Activated gamma-delta T cell treated with anti-CD3 and anti-CD28 coated beads, Interleukin-2, amount 50 U/mL, for 16 hours (primary cell): Measurements from ENCODE around the gene UBE2V1.

Source experiments
- DNase-seq: peaks from one replicate; pipeline ENCODE4 v3.0.0-alpha.2; 2020; ENCODE audit warnings: low read depth

The UBE2V1 gene

DNA sequence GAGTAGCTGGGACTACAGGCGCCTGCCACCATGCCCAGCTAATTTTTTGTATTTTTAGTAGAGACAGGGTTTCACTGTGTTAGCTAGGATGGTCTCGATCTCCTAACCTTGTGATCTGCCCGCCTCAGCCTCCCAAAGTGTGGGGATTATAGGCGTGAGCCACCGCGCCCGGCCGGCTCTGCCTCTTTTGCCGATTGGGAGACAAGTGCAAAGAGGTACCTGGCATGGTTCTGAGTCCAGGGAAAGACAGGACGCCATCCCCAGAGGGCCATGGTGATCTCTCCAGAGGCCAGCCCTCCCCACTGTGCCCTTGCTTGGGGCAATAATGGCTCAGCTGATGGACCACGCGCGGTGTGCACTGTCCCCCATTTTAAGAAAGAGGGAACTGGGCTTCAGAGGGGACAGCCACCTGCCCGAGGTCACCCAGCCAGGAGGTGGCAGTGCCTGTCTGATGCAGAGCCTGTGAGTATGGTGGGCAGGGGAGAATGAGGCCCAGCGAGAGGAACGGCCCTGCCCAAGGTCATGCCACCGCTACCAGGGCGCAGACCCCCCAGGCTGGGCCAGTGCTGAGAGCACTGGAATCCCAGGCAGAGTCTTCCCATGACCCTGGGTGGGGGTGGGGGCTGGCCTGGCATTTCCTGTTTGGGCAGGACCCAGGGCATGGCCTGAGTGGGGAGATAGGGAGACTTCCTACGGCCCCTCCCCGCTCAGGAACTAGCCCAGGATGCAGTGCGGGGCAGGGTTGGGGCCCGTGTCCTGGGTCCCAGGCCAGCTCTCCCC is 69.2 kb downstream of the UBE2V1 start:
- DNase-seq = no peak

DNA sequence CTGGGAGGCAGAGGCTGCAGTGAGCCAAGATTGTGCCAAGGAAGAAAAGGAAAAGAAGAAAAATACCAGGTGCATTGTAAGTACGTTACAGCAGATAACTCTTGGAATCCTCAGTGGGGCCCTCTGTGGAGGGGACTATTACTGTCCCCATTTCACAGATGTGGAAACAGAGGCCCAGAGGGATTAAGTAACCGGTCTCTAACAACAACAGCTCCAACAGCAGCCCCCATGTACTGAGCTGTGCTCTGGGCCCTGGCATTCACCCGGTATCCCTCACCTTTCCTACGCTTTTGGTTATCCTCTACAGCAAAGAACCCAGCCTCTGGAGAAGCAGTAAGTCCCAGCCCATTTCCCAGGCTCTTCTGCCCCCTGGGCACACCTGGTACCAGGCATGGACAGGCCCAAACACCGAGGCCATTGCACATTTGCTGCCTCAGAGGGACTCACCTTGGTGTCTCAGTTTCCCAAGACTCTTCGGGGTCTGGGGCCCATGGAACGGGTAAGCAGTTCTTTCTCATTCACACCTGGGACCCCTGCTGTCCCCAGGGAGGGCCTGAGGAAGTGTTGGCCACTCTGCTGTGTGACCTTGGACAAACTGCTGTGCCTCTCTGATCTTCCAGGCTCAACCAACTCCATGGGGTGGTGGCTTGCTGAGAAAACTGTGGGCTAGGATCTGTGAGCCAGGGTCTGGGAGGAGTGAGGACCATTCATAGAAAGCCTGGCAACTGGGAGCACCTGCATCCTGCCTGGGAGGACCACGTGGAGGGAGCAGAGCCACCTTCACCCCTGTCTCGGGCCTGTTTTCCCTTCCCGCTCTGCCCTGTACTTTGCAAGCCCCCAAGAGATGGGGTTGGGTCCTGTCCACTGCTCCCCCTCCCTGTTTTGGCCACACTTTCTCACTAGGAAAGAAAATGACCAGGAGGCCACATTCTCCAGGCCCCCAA is 70.3 kb downstream of the UBE2V1 start:
- no peak for DNase-seq

DNA sequence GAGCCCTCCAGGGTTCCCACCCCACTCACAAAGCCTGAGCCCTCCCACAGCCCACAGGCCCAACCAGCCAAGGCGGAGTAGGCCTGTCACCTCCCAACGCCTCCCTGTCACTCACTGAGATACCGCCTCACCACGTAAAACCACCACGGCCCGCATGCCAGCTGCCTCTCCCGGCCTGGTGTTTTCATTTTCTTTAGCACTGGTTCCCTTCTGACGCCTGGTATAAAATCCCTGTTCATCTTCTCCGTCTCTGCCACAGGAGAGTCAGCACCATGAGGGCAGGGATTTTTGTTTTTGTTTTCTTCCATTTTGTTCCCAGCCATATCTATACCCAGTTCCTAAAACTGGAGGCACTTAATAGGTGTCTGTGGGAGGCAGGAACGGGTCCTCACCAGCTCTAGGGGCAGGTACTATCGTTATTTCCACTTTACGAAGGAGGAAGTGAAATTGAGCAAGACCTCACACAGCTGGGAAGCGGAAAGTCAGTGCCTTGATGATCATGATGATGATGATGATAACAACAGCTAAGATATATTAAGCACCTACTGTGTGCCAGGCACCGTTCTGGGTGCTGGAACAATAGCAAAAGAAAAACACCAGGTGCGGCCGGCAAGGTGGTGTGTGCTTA is 71.6 kb downstream of the UBE2V1 start:
- DNase-seq = no peak

DNA sequence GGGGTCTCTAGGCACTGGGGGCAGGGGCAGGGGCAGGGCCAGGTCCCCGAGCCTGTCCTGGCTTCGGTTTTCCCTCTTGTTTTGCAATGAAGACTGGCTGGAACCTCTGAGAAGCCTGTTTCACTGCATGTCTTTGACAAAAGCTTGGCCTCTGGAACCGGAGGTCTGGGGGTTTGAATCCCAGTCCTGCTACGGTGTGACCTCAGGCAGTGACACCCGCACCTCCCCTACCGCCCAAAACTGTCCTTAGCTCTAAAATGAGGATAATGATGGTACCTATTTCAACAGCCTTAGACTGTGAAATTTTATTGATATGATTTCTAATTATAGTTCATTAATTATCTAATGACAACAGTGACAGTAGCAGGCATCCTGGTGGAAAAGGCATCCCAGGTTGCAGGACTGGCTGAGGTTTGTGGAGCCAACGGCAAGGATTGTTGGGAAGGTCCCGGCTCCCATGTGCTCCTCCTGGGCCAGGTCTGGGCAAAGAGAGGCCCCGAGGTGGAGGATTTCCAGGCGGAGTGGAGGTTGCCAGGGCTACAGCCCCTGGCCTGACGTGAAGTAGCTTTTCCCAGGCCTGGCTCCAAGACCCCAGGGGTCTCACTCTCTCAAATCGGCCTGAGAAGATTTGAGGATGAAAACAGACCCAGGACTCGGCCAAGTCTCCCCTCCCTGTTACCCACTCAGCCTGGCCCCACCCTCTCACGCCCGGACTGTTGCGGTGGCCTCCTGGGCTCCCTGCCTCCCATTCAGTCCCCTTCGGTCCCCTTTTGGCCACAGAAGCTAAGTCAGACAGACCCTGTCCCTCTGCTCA is 72.3 kb downstream of the UBE2V1 start:
- DNase-seq = no peak

DNA sequence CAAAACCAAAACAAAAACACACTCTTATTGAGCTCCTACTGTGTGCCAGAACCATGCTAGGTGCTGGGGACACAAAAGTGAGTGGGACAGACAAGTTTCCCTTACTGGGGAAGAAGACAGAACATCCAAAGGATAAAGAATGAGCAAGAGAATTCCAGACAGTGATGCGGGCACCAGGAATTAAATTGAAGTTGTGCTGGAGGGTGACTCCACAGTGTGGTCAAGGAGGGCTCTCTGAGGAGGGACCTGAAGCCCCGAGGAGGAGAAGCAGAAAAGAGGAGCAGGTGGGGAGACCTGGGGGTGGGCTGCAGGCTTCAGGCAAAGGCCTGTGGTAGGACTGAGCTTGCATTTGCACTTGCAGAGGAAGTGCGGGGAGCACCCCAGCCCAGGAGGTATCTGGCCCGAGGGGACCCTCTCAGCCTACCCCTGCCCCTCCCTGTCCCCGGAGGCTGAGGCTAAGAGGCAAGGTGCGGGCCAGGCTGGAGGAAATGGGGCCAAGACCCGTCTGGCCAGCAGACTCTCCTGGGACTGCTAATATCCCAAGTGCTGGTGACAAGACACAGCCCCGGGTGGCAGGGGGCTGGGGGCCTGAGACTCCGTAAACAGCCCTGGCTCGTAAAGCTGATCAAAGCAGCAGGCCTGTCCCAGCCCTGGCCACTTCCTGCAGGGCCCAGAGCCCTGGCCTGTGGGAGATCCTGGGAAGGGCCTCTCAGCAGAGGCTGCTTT is 73.1 kb downstream of the UBE2V1 start:
- DNase-seq = no peak

DNA sequence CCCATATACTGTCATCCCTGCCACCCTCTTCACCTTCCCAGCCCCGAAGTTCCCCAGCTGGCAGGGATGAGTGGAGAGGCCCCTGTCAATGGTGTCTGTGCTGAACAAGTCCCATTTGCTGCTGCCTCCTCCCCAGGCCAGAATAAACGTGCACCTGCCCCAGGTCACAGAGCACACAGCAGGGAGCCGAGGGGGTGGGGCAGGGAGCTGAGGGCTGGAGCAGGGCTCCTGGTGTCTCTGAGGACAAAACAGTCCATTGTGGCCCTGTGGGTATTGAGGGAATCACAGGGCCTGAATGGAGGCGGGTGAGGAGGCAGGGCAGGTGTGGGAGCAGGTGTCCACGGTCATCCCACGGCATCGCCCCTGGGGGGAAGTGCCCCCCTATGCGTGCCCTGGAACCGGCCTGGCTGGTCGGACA is 74.4 kb downstream of the UBE2V1 start:
- no peak for DNase-seq

DNA sequence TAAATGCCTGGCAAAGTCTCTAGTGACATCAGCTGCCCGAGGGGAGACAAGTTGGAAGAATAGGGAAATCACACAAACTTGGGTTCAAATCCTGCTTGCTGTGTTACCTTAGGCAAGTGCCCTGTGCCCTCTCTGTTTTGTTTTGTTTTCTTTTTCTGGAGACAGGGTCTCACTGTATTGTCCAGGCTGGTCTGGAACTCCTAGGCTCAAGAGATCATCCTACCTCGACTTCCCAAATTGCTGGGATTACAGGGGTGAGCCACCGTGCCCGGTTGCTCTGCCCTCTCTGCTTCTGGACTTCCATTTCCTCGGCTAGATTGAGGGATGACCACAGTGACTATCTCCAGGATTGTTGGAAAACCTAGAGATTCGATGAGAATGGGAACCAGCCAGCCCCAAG is 74.8 kb downstream of the UBE2V1 start:
- DNase-seq = no peak

DNA sequence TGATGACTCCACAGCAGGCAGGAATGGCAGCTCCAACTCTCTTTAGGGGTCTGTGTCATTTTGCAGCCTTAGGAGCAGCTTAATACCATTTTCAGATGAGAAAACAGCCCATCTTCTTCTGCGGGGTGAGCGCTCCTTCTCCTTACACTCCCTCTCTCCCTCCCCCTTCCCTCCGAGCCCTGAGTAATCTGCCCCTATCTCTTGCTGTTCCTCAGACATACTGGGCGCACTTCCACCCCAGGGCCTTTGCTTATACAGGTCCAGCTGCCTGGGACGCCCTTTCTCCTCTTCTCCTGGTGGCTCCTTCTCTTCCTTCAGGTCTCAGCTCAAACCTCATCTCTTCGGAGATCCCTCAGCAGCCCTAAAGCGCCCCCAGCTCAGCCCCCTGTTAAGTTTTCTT is 75.4 kb downstream of the UBE2V1 start:
- DNase-seq = no peak

DNA sequence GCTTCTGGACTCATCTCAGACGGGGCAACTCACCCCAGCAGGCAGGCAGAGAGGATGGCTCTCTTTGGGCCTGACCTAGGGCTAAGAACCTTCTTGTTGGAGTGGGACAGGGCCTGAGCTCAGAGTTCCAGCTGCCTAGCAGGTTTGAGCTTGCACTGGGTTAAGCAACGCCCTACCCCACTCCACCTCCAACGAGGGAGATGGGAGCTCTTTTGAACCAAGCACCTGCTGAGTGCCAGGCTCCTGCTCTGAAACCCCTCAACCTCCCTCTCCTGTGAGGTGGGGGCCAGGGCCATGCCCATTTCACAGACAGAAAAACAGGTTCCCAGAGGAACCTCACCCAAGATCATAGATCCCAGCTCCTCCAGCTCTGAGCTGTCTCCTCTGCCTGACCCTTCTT is 75.8 kb downstream of the UBE2V1 start:
- DNase-seq = no peak

DNA sequence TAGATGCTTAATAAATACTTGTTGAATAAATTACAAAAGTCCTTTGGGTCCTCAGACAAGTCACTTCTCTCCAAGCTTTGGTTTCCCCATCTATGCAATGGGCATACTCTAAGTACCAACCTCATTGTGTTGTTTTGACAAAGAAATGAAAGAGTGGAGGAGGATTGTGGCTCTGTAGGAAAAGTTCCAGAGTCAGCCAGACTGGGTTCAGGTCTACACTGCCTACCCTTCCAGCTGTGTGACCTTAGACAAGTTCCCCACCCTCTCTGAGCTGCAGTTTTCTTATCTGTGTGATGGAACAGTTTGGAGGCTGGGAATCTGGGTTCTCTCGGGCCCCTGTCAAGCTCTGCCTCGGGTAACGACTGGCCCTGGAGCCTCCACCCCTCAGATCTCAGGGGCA is 76.2 kb downstream of the UBE2V1 start:
- no peak for DNase-seq

DNA sequence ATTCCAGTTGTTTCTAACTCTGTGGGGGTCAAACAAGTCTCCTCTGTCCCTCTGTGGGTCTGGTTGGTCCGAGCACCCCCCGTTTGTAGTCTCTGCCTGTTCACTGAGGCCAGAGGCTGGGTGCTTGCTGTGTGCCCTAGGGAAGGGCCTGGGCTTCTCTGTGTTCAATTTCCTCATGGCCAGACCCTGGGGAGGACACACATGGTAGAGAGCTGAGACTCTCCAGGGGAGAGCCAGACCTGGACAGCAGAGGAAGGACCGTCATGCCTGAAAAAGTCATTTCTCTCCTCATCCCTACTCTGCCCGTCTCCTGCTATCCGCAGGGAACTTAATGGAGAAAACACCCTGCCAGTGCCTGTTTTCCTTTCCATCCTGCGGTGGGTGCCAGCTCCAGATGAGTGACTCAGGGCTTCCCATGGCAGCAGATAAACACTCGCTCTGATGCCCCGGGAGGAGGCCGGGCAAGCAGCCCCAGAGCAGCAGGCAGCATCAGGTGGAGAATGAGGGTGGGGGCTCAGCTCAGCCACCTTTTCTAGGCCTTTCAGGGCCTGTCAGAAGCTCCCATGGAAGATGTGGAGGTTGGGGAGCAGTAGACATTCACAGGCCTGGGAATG is 78.3 kb downstream of the UBE2V1 start:
- no peak for DNase-seq

DNA sequence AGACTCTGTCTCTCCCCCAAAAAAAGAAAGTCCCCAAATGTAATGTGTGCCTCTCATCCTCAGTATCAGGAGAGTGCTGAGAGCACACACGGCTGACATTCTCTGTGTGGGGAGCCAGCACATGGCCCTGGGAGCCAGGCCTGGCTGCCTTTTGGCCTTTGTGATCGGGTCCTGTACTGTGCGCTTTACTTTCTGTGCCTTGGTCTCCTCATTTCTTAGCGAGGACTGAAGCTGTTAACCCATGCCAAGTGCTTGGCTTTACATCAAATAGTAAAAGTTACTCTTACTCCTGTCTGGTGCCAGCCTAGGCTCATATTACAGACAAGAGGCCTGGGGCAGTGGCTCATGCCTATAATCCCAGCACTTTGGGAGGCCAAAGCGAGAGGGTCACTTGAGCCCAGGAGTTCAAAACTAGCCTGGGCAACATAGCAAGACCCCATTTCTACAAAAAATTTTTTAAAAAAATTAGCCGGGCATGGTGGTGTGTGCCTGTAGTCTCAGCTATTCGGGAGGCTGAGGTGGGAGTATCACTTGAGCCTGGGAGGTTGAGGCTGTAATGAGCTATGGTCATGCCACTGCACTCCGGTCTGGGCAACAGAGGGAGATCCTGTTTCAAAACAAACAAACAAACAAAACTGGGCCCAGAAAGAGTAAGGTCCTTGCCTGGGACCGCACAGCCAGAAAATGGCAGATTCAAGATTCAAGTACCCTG is 79.8 kb downstream of the UBE2V1 start:
- no peak for DNase-seq
